Mammary epithelial cell (primary cell): ENCODE results near the gene CTTNBP2NL.

ENCODE experiments used
- EZH2 ChIP-seq: IDR thresholded peaks from 2 replicates; pipeline ENCODE4 v1.6.1; 2012; ENCODE audit warnings: low read length, inconsistent platforms, borderline replicate concordance
- TF ChIP-seq, protein P1 (sequence below), 2 donors: IDR thresholded peaks in 1 of 2; conservative IDR thresholded peaks in 1 of 2; 2 replicates each; pipeline ENCODE4 v1.5.1; 2011 to 2012; ENCODE audit warnings: inconsistent platforms in 2 of 2, low read length in 2 of 2, mild to moderate bottlenecking in 2 of 2, control low read depth in 1 of 2, low read depth in 1 of 2; ENCODE audit not compliant: insufficient read depth in 1 of 2; ENCODE audit errors: extremely low read depth in 1 of 2

DNA sequence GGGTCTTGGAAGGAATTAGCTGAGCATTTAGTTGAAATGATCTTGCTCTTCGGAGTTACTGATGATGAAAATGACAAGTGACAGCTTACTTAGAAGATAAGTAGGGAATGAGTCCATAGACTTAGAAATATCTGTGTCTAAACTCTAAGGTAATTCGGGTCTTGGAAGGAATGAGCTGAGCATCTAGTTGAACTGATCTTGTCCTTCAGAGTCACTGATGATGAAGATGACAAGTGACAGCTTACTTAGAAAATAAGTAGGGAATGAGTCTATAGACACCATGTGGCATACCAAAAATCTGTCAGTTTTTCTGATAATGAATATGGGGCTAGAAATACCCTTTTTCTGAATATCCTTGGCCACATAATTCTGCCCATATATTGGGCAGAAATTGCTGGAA lies 14.7 kb downstream of the CTTNBP2NL start:
- TF ChIP-seq, protein P1, sequence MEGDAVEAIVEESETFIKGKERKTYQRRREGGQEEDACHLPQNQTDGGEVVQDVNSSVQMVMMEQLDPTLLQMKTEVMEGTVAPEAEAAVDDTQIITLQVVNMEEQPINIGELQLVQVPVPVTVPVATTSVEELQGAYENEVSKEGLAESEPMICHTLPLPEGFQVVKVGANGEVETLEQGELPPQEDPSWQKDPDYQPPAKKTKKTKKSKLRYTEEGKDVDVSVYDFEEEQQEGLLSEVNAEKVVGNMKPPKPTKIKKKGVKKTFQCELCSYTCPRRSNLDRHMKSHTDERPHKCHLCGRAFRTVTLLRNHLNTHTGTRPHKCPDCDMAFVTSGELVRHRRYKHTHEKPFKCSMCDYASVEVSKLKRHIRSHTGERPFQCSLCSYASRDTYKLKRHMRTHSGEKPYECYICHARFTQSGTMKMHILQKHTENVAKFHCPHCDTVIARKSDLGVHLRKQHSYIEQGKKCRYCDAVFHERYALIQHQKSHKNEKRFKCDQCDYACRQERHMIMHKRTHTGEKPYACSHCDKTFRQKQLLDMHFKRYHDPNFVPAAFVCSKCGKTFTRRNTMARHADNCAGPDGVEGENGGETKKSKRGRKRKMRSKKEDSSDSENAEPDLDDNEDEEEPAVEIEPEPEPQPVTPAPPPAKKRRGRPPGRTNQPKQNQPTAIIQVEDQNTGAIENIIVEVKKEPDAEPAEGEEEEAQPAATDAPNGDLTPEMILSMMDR (conservative IDR thresholded peaks at IDR 0.05 in 1 of 2, IDR thresholded peaks at IDR 0.05 in 1 of 2; ENCODE audit: extremely low read depth in 1 of 2, insufficient read depth in 1 of 2, low read depth in 1 of 2, low read length in 2 of 2), result no peak
- no peak for TF ChIP-seq EZH2
